ENCODE measurements around the gene RFFL.
"Not testable (repeated sequence)": the region's sequence is repeated elsewhere in the genome, so short reads cannot be mapped to it uniquely, and the experiment has no call there.

The RFFL gene, protein sequence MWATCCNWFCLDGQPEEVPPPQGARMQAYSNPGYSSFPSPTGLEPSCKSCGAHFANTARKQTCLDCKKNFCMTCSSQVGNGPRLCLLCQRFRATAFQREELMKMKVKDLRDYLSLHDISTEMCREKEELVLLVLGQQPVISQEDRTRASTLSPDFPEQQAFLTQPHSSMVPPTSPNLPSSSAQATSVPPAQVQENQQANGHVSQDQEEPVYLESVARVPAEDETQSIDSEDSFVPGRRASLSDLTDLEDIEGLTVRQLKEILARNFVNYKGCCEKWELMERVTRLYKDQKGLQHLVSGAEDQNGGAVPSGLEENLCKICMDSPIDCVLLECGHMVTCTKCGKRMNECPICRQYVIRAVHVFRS

DNA sequence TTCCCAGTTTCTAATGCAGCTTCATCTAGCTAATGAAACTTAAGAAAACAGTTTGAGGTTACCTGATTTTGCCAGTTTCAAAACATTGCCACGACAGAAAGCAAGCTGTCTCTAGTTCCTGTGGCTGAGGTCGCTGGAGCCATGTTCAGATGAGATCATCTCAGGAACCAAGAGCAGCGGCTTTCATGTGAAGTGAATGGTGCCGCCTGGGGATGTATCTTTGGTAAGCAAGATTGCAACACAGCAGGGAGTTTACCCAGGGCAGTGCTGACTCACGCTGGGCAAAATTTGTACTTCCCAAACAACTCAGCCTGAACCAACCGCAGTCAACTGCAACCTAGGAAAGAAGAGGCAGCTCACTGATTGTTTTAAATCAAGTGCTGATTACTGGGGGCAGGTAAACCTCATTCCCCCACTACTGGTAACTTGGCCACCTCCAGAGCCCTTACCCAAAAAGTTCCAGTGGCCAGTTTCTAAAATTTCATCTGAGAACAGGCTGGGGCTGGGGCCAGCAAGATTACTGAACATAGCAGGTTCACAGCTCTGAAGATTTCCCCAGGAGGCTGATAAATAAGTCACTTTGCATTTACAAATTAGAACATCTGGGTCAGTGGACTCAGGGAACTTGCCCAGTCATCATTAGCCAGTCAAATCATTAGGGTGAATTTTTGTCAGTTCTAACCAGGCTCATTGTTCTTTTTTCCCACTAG lies at the start of gene RFFL:
RFFL (minus strand) TSS at position 194 of the 710 bp plus-strand sequence. CDS start 37,154 bp downstream, outside the sequence.
- DNase-seq = peak; percentile 72

DNA sequence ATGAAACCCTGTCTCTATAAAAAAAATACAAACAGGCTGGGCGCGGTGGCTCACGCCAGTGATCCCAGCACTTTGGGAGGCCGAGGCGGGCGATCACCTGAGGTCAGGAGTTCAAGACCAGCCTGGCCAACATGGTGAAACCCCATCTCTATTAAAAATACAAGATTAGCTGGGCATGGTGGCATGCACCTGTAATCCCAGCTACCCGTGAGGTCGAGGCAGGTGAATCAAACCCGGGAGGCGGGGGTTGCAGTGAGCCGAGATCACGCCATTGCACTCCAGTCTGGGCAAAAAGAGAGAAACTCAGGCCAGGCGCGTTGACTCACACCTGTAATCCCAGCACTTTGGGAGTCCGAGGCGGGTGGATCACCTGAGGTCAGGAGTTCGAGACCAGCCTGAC lies 47.3 kb upstream of the RFFL start:
- DNase-seq = not testable (repeated sequence)

DNA sequence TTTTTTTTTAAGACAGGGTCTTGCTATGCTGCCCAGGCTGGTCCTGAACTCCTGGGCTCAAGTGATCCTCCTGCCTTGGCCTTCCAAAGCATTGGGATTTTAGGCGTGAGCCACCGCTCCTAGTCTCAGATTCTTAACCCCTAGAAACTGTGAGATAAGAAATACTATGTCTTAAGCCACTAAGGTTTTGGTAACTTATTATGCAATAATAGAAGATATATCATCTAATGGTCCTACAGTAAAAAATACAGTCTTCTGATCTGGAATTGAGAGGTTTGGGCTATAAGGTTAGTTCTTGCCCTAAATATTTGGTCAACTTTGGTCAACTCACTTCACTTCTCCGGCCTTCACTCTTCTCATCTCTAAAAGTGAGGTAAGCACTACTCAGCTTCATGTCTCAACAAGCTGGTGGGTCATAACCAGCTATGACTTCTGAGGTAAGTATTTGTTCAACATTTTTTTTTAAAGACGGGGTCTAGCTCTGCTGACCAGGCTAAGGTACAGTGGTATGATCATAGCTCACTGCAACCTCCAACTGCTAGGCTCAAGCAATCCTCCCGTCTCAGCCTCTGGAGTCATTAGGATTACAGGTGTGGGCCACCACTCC lies 41.4 kb upstream of the RFFL start:
- no peak for DNase-seq

DNA sequence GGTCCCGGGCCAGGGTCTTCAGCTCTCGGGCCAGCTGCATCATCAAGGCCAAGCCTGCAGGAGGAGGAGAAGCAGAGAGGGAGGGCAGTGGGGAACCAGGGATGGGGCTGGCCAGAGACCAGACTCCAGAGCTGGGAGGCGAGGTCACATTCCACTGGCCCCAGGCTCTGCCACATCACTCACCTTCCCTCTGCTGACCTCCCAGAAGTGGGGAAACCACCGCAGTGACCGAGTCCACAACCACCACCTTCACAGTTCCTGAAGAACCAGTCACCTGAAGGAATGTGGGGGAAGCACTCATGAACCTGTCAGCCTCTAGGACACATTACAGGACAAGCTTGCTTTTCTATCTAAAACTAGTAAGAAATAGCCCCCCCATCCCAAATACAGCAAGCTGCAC lies 39.8 kb upstream of the RFFL start:
- DNase-seq = no peak

- DNase-seq = no peak
Measured at GRCh38 chr17:35101725-35102124, 38.2 kb upstream of the RFFL start.

DNA sequence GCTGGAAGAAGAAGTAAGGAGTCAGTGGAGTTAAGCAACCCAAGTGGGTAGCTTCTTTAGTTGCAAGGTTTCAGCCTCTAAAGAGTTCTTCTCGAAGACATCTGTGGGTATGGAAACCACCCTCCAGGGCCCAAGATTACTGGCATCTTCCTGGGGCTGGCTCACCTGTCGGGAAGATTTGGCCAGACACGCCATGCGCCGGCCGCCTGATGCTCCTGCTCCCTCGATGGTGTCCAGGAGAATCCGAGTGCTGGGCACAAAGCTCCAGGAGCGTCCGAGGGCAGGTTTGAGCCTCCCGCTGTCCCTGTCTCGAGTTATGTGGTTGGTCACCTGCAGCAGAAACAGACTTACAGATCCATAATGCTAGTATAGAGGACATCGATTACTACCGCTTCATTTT lies 37.5 kb upstream of the RFFL start:
- DNase-seq = no peak

- no peak for DNase-seq
Measured at GRCh38 chr17:35099908-35100307, 36.4 kb upstream of the RFFL start.

DNA sequence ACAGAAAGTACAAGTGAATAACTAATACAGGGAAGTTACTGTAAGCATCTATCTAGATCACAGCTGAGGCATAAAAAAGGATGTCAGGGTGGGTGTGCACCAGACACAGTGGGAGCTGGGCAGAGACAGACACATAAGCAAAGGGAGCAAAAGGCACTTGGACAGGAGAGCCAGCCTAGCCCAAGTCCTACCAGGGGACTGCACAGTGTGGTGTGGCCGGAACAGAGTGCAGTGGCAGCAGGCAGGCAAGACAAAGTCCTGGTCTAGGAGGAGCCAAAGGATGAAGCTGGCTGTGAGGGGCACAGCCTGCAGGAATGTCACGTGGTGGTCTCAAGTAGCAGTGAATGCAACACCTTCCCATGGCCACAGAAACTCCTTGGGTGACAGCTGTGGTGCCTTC lies 34.3 kb upstream of the RFFL start:
- DNase-seq = no peak

DNA sequence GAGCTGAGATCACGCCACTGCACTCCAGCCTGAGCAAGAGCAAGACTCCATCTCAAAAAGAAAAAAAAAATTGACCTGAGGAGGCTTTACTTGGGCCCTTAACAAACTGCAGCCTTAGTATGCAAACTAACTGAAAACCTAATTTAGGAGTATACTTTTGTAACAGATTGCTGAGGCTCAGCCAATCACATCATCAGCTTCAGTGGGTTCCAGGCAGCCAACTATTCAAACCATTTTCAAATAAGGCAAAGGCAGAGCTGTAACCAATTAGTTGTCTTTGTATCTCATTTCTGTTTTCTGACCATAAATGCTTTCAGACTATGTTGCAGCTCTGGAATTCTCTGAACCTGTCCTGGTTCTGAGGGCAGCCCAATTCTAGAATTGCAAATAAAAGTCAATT lies 32.2 kb upstream of the RFFL start:
- DNase-seq = no peak

GRCh38 chr17:35094902-35095301 lies 31.4 kb upstream of the RFFL start:
- no peak for DNase-seq

- not testable (repeated sequence) for DNase-seq
Measured at GRCh38 chr17:35090707-35091106, 27.2 kb upstream of the RFFL start.

DNA sequence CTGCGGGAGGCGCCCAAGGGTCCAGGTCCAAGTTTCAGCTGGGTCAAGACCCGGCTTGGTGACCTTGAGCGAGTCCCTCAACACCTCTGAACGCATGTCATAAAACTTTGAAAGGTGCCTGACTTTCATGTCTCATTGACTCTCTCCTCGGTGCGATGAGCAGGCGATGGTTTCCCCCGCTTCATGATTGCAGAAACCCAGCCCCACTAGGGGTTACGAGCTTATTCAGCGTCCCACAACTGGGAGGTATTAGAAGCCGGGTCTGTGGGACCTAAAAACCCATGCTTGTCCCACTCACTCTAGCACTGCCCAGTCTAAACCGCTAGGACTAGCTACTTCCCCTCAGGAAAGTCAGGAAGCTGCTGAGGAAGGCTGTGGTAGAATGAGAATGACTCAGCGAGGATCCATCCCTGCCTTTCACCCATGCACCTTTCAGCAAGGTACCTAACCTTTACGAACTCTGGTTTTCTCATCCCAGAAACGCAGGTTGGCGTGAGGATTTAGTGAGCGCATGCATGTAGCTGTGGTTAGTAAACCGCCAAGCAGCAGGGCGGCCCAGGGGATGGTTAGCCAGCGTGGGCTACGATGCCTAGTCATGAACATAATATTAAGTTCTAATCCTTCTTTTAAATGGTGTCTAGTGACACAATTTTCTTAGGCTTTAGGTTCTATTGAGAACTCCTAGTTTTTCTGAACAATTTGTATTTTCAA lies 26.2 kb upstream of the RFFL start:
- peak; percentile 21 for DNase-seq

GRCh38 chr17:35088881-35089585 lies 25.5 kb upstream of the RFFL start:
- peak; percentile 89 for DNase-seq

- DNase-seq = no peak
Measured at GRCh38 chr17:35088356-35088880, 24.9 kb upstream of the RFFL start.

DNA sequence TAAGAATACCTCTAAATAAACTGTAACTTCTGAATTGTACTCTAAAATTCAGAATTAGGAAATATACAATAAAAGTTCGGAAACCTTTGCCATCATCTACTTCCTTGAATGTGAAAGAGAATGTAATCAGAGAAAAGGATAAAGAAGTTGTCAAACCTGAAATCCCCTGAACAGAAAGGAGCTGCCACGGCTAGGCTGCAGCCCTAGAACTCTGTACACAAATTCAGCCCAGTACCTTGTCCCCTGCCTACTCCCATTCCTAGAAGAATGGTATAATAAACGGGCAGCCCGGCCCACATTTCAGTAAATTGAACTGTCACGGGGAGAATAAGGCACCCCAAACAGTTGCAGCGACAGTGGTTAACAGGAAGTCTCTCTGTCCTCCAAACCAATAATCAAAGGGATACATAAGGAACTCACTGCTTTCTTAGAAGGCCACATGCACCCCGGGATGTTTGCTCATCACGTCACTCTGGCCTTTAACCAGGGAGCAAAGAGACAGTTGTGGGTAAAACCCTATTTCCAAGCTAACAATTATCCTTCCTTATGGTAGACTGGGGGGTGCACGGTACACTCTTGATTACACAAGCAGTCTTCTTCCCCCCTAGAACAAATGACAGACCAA lies 24.3 kb upstream of the RFFL start:
- no peak for DNase-seq

- no peak for DNase-seq
Measured at GRCh38 chr17:35086931-35087573, 23.5 kb upstream of the RFFL start.

DNA sequence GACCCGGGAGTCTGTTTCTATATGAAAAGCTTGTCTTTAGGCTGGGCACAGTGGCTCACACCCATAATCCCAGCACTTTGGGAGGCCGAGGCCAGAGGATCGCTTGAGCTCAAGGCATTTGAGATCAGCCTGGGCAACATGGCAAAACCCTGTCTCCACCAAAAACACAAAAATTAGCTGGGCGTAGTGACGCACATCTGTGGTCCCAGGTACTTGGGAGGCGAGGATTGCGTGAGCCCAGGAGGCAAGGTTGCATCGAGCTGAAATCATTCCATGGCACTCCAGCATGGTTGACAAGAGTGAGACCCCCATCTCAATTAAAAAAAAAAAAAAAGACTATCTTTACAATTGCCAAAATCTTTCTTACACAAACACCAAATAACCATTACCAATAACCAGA lies 22.7 kb upstream of the RFFL start:
- no peak for DNase-seq

- DNase-seq = no peak
Measured at GRCh38 chr17:35084987-35085386, 21.5 kb upstream of the RFFL start.

- DNase-seq = no peak
Measured at GRCh38 chr17:35083071-35083470, 19.6 kb upstream of the RFFL start.

- DNase-seq = no peak
Measured at GRCh38 chr17:35082073-35082657, 18.7 kb upstream of the RFFL start.

GRCh38 chr17:35081638-35082037 lies 18.1 kb upstream of the RFFL start:
- DNase-seq = no peak
